Fibroblast of skin of back (primary cell): ENCODE data around the gene BAG3.
A peak's percentile ranks its signal among the peaks of the same experiment; 100 is the strongest.

Source experiments
- DNase-seq: peaks from one replicate; pipeline ENCODE4 v3.0.0-alpha.2; 2013

Gene BAG3

GRCh38 chr10:119667562-119668328 lies 16.6 kb downstream of the BAG3 start:
- peak; percentile 97 for DNase-seq

- no peak for DNase-seq
Measured at GRCh38 chr10:119668461-119668860, 17.3 kb downstream of the BAG3 start.

- no peak for DNase-seq
Measured at GRCh38 chr10:119669331-119669730, 18.2 kb downstream of the BAG3 start.

GRCh38 chr10:119669975-119670640 lies 18.9 kb downstream of the BAG3 start:
- DNase-seq, result no peak

GRCh38 chr10:119670717-119671116 lies 19.5 kb downstream of the BAG3 start:
- peak; percentile 55 for DNase-seq

DNA sequence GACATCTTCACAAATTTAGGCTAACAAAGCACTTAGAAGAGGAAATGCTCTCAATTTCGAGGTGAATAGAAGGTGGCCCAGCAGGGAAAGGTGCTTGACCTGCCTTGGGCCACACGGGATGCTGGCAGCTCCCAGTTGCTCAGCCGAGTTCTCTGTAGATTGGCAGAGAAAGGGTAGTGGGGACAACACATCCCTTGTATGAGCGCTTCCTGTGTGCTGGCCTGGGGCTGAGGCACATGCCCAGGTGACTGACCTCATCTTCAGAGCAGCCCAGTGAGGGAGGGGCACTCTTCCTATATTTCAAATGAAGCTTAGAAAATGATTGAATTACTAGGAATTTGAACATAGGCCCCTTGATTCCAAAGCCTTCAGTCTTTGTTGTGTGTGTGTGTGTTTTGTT lies 20.2 kb downstream of the BAG3 start:
- DNase-seq, result no peak

- DNase-seq, result no peak
Measured at GRCh38 chr10:119672291-119672690, 21.1 kb downstream of the BAG3 start.

DNA sequence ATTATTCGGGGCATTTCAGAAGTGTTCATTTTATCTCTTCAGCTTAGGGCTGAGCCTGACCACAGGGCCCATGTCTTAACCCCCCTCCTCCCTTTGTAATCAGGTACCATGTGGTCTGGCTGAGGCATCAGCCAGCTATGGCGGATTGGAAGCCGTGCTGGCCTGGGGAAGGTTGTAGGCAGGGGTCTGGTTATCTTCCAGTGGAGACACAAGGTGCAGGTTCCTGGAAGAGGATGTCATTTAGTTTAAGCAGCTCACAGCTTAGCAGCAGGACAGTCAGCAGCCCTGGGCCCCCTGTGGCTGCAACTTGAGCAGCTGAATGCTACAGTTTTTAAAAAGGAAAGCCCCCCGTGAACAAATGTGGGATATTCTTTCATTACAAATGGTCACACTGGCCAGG lies 22.1 kb downstream of the BAG3 start:
- no peak for DNase-seq

- no peak for DNase-seq
Measured at GRCh38 chr10:119675483-119676170, 24.4 kb downstream of the BAG3 start.

DNA sequence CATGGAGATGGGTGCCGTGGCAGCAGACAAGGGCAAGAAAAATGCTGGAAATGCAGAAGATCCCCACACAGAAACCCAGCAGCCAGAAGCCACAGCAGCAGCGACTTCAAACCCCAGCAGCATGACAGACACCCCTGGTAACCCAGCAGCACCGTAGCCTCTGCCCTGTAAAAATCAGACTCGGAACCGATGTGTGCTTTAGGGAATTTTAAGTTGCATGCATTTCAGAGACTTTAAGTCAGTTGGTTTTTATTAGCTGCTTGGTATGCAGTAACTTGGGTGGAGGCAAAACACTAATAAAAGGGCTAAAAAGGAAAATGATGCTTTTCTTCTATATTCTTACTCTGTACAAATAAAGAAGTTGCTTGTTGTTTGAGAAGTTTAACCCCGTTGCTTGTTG lies 25.9 kb downstream of the BAG3 start:
- no peak for DNase-seq

DNA sequence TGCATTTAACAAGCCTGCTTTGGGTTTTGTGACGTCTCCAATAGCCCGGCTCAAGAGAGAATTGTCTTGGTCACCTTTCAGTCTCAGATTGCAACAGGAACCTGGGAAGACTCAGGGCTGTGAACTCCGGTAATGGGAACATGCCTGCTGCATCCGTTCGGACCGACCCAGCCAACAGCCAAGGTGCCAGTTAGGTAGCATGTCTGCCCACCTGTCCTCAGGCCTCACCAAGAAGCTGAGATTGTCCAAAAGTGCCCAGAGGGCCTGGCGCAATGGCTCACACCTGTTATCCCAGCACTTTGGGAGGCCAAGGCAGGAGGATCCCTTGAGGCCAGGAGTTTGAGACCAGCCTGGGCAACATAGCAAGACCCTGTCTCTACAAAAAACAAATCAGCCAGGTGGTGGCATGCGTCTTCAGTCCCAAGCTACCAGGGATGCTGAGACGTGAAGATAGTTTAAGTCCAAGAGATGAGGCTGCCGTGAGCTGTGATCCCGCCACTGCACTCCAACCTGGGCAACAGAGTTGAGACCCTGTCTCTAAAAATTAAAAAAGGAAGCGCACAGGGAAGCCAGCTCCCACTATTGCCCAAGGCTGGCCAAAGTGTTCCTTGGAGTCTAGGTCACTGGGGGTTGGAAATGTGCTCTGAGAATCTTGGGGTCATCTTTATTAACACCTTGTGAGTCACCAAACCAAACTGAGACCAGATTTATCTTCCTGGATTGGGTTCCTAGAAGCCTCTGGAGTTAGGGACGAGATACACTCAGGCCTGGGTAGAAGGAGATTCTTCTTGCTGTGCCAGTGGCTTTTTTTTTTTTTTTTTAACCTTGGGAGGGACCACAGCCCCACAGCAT lies 26.9 kb downstream of the BAG3 start:
- DNase-seq, result peak; percentile 19

- no peak for DNase-seq
Measured at GRCh38 chr10:119679480-119679829, 28.3 kb downstream of the BAG3 start.

DNA sequence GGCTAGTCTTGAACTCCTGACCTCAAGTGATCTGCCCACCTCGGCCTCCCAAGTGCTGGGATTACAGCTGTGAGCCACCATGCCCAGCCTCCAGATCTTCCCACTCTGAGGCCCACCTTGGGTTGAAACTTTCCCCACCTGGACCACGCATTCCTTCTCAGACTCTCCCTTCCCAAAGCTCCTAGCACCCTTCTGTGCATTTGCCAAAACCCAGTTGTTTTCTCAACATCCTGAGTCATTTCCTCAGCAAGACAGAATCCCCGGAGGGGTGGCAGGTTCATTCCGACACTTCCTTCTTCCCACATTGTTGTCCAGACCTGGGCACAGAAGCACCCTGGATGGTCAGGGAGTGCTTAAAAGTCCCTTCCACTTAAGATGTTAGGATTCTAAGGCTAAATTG lies 28.9 kb downstream of the BAG3 start:
- peak; percentile 82 for DNase-seq

GRCh38 chr10:119680650-119681081 lies 29.5 kb downstream of the BAG3 start:
- DNase-seq, result peak; percentile 53

GRCh38 chr10:119686465-119687191 lies 35.4 kb downstream of the BAG3 start:
- DNase-seq, result peak; percentile 81

DNA sequence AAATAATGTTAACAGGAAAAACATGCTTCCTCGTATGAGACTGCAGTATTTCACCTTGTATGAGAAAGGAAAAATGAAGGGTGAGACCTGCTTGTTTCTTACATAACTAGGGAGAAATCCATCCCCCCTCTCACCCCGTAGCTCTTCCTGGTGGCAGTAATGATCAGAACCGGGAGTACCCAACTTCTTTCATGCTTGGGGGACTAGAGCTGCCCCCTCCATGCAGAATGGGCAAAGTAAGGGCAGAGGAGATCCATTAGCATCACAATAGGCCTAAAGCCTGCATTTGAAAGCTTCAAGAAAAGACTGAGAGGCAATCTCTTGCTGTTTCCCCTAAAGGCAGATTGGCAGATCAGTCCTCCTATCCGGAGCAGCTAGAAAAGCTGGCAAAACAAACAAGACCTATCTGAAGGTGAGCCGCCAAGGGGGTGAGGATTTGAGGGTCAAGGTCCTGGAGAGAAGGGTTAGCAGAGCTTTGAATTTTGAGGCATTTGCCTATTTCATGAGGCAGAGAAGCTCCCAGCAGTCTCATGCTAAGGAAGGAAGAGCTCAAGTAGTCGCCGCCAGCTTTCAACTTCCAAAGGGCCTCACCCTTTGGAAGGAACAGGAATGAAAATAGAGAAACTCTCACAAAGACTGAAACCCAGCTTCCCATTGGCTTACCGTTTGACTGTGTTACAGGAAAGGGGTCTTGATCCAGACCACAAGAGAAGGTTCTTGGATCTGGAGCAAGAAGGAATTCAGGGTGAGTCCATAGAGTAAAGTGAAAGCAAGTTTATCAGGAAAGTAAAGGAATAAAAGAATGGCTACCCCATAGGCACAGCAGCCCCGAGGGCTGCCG lies 36.2 kb downstream of the BAG3 start:
- DNase-seq, result no peak

DNA sequence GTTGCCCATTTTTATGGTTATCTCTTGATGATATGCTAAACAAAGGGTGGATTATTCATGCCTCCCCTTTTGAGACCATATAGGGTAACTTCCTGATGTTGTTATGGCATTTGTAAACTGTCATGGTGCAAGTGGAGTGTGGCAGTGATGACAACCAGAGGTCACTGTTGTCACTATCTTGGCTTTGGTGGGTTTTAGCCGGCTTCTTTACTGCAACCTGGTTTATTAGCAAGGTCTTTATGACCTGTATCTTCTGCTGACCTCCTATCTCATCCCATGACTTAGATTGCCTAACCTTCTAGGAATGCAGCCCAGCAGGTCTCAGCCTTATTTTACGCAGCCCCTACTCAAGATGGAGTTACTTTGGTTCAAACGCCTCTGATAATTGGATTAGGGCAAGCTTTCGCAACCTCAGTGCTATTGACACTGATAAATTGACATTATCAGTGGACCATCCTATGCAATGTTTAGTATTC lies 36.9 kb downstream of the BAG3 start:
- DNase-seq, result no peak

- no peak for DNase-seq
Measured at GRCh38 chr10:119689016-119689580, 37.9 kb downstream of the BAG3 start.

- no peak for DNase-seq
Measured at GRCh38 chr10:119691726-119692125, 40.5 kb downstream of the BAG3 start.

GRCh38 chr10:119693262-119693957 lies 42.2 kb downstream of the BAG3 start:
- no peak for DNase-seq
